GM19438 (cell line): ENCODE results near the gene PCDHA3.
"Not testable (repeated sequence)": the region's sequence is repeated elsewhere in the genome, so short reads cannot be mapped to it uniquely, and the experiment has no call there.

Experiments
- ATAC-seq: cut with Tn5 transposase; IDR thresholded peaks from one replicate; pipeline ENCODE4 v1.9.1; 2021; ENCODE audit warnings: low read depth; ENCODE audit not compliant: unreplicated experiment

The PCDHA3 gene

DNA sequence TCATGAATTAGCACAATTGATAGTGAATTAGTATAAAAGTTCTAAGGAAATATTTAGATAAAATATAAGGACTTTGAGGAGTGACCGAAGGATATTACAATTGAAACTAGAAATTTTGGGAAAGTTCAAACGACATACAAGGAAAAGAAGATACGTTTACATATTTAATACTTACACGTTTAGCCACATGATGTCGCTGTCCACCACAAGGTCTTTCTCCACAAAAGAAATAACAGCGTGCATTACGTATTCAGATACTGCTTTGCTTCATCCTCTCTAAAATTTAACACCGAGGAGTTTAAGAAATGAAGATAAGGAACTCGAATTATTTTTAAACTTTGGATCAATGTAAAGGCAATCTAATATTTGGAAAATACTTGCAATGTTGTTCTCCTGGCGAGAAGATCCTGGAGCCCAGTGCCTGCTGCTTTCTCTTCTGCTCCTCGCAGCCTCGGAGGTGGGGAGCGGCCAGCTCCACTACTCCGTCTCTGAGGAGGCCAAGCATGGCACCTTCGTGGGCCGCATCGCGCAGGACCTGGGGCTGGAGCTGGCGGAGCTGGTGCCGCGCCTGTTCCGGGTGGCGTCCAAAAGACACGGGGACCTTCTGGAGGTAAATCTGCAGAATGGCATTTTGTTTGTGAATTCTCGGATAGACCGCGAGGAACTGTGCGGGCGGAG, at the start of gene PCDHA3:
Gene PCDHA3, plus strand, starts transcription at position 242 of the 678 bp plus-strand sequence.
- no peak for ATAC-seq

GRCh38 chr5:140753561-140753960, 47.3 kb upstream of the PCDHA3 start:
- ATAC-seq, result no peak

GRCh38 chr5:140764177-140764973, 36.5 kb upstream of the PCDHA3 start:
- ATAC-seq, result no peak

DNA sequence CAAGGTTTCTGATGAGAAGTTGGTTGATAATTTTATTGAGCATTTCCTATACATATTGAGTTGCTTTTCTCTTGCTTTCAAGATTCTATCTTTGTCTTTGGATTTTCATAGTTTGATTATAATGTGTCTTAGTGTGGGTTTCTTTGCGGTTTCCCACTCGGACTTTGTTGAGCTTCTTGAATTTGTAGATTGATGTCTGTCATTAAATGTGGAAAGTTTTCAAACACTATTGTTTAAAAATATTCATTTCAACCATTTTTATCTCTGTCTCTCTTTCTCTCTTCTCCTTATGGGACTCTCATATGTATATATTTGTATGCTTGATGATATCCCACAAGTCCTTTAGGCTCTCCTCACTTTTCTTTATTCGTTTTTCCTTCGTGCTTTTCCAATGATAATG, 33.4 kb upstream of the PCDHA3 start:
- no peak for ATAC-seq

GRCh38 chr5:140780512-140780911, 20.3 kb upstream of the PCDHA3 start:
- no peak for ATAC-seq

- ATAC-seq, result no peak
Observed at GRCh38 chr5:140785905-140786686, 14.8 kb upstream of the PCDHA3 start, which contains the start of gene PCDHA1. PCDHA1 (plus strand) TSS chr5:140786140.

GRCh38 chr5:140787422-140787821, 13.4 kb upstream of the PCDHA3 start:
- ATAC-seq, result not testable (repeated sequence)

- not testable (repeated sequence) for ATAC-seq
Observed at GRCh38 chr5:140787849-140788504, 12.9 kb upstream of the PCDHA3 start.

- ATAC-seq, result no peak
Observed at GRCh38 chr5:140791089-140791488, 9.8 kb upstream of the PCDHA3 start.

GRCh38 chr5:140794595-140795258, 6.1 kb upstream of the PCDHA3 start, which contains the start of gene PCDHA2:
PCDHA2 (plus strand) TSS chr5:140794852.
- no peak for ATAC-seq

GRCh38 chr5:140795259-140795641, 5.6 kb upstream of the PCDHA3 start:
- no peak for ATAC-seq

DNA sequence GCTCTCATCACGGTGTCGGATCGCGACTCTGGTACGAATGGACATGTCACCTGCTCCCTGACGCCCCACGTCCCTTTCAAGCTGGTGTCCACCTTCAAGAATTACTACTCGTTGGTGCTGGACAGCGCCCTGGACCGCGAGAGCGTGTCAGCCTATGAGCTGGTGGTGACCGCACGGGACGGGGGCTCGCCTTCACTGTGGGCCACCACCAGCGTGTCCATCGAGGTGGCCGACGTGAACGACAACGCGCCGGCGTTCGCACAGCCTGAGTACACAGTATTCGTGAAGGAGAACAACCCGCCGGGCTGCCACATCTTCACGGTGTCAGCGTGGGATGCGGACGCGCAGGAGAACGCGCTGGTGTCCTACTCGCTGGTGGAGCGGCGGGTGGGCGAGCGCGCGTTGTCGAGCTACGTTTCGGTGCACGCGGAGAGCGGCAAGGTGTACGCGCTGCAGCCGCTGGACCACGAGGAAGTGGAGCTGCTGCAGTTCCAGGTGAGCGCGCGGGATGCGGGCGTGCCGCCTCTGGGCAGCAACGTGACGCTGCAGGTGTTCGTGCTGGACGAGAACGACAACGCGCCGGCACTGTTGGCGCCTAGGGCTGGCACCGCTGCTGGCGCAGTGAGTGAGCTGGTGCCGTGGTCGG, 4.7 kb upstream of the PCDHA3 start:
- not testable (repeated sequence) for ATAC-seq

GRCh38 chr5:140796718-140797095, 4.2 kb upstream of the PCDHA3 start:
- ATAC-seq, result no peak

DNA sequence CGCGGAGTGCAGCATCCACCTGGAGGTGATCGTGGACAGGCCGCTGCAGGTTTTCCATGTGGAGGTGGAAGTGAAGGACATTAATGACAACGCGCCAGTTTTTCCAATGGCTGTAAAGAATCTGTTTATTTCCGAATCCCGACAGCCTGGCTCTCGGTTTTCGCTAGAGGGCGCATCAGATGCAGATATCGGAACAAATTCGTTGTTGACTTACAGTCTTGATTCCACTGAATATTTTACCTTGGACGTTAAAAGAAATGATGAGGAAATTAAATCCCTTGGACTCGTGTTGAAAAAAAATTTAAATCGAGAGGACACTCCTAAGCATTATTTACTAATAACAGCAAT, 611 bp downstream of the PCDHA3 start:
- no peak for ATAC-seq

- not testable (repeated sequence) for ATAC-seq
Observed at GRCh38 chr5:140802381-140802780, 1.5 kb downstream of the PCDHA3 start.

- ATAC-seq, result no peak
Observed at GRCh38 chr5:140802781-140803271, 2.0 kb downstream of the PCDHA3 start.

GRCh38 chr5:140806834-140807775, 6.2 kb downstream of the PCDHA3 start, which contains the start of gene PCDHA4:
PCDHA4 (plus strand) TSS chr5:140807068.
- no peak for ATAC-seq

GRCh38 chr5:140808241-140808888, 7.5 kb downstream of the PCDHA3 start:
- not testable (repeated sequence) for ATAC-seq
